Measurements from ENCODE around the gene FZD7. TPM values are rescaled to one million over a fixed set of nuclear protein-coding genes. Genes with fewer than 3 reads are reported as not detected.
A peak's percentile ranks its signal among the peaks of the same experiment; 100 is the strongest.

Gene FZD7
- polyA plus RNA-seq (2011; rRNA removed) = 40.6 and 42.9 TPM in 2 replicates
- 58.1 and 58.4 TPM in 2 replicates for polyA minus RNA-seq (2011; rRNA and poly(A)+ RNA removed)

GRCh38 chr2:202033317-202034248 lies at the start of gene FZD7:
Gene FZD7 (plus strand): TSS chr2:202033855. CDS start chr2:202034648, 793 bp downstream.
- CTCF ChIA-PET = no interaction called here

GRCh38 chr2:201984333-201984732 lies 49.3 kb upstream of the FZD7 start:
- ChIA-PET CTCF (no interaction called here), POLR2A (no interaction called here)
- no peak overlapping the region for H3K4me3 ChIP-seq (ENCODE audit: low read depth, low read length)

More at GRCh38 chr2:202033317-202034248, at the start of gene FZD7:
- peak within 1 kb of the TSS; percentile 97 for H3K27ac ChIP-seq (ENCODE audit: low read depth, low read length)
- no peaks in the 10 kb centered on the region for H3K27me3 ChIP-seq (ENCODE audit: control insufficient read depth, insufficient read depth, low read length)
- TF ChIP-seq CTCF (IDR thresholded peaks at IDR 0.05; ENCODE audit: low read depth, low read length) = peak; percentile 15; the same call in 1 of the 2 replicates
- POLR2A ChIA-PET = interaction anchor here (1.0 to 1.2 kb wide), 4 partner anchors 122 to 253 kb away, joined by 3 to 12 read pairs (median 6); partner anchors contain the start of gene ALS2
- DNase-seq (ENCODE audit: low read depth, low spot score) = peak; percentile 87
- peak within 1 kb of the TSS; percentile 88 for H3K4me3 ChIP-seq (ENCODE audit: low read depth, low read length)
- H3K9me3 ChIP-seq (ENCODE audit: control insufficient read depth, insufficient read depth, low read length) = peaks cover 7% of the 10 kb centered on the region; the same call in 1 of the 2 replicates

GRCh38 chr2:201984800-201985525 lies 48.7 kb upstream of the FZD7 start:
- no peak overlapping the region for H3K27ac ChIP-seq (ENCODE audit: low read depth, low read length)
- H3K27me3 ChIP-seq (ENCODE audit: control insufficient read depth, insufficient read depth, low read length) = no peaks in the 10 kb centered on the region
- CTCF ChIA-PET = no interaction called here
- POLR2A ChIA-PET = no interaction called here
- DNase-seq (ENCODE audit: low read depth, low spot score) = no peak
- no peak overlapping the region for H3K4me3 ChIP-seq (ENCODE audit: low read depth, low read length)
- TF ChIP-seq CTCF (IDR thresholded peaks at IDR 0.05; ENCODE audit: low read depth, low read length) = no peak
- no peaks in the 10 kb centered on the region for H3K9me3 ChIP-seq (ENCODE audit: control insufficient read depth, insufficient read depth, low read length)

More at GRCh38 chr2:201984333-201984732, 49.3 kb upstream of the FZD7 start:
- Histone ChIP-seq H3K9me3 (ENCODE audit: control insufficient read depth, insufficient read depth, low read length) (no peaks in the 10 kb centered on the region), H3K27me3 (ENCODE audit: control insufficient read depth, insufficient read depth, low read length) (no peaks in the 10 kb centered on the region), H3K27ac (ENCODE audit: low read depth, low read length) (no peak overlapping the region)
- TF ChIP-seq CTCF (IDR thresholded peaks at IDR 0.05; ENCODE audit: low read depth, low read length) = no peak
- DNase-seq (ENCODE audit: low read depth, low spot score) = no peak

- H3K27ac ChIP-seq (ENCODE audit: low read depth, low read length) = no peak overlapping the region
- TF ChIP-seq CTCF (IDR thresholded peaks at IDR 0.05; ENCODE audit: low read depth, low read length) = no peak
- CTCF ChIA-PET = no interaction called here
- no peaks in the 10 kb centered on the region for H3K9me3 ChIP-seq (ENCODE audit: control insufficient read depth, insufficient read depth, low read length)
- POLR2A ChIA-PET = no interaction called here
- DNase-seq (ENCODE audit: low read depth, low spot score) = no peak
- H3K4me3 ChIP-seq (ENCODE audit: low read depth, low read length) = no peak overlapping the region
- H3K27me3 ChIP-seq (ENCODE audit: control insufficient read depth, insufficient read depth, low read length) = no peaks in the 10 kb centered on the region
Observed at GRCh38 chr2:201985728-201986462, 47.8 kb upstream of the FZD7 start.

Measured in AG04450 (cell line).